AG04449 (cell line): ENCODE measurements around the gene SHISA5.

Source experiments
- CTCF ChIA-PET: fragments of 350-600 bp; formaldehyde crosslinking; extraction: SDS; loops from one replicate; lab custom pipeline; 2021; ENCODE audit warnings: antibody characterized with exemption; lab: Yijun Ruan, JAX
- POLR2A ChIA-PET: fragments of 400-600, 350-600 bp; formaldehyde crosslinking; extraction: SDS; loops from one replicate; lab custom pipeline; 2020; ENCODE audit warnings: antibody characterized with exemption, inconsistent platforms; lab: Yijun Ruan, JAX
- DNase-seq: peaks from one replicate; pipeline ENCODE4 v3.0.0-alpha.2; 2010; ENCODE audit warnings: low read depth, low spot score
- H3K4me3 ChIP-seq: 2 replicates; pipeline ENCODE4 v1.5.1; 2011; ENCODE audit warnings: low read depth, mild to moderate bottlenecking, control low read depth, low read length
- CTCF ChIP-seq: IDR thresholded peaks from one replicate; pipeline ENCODE4 v1.5.1; 2011; ENCODE audit warnings: mild to moderate bottlenecking, moderate library complexity, low read length, control low read depth, inconsistent platforms; ENCODE audit not compliant: insufficient read depth; ENCODE audit errors: missing control alignments

The SHISA5 gene

GRCh38 chr3:48528048-48528447 is 24.1 kb upstream of the SHISA5 start:
- no peak overlapping the region for H3K4me3 ChIP-seq
- no peak for TF ChIP-seq CTCF
- DNase-seq: no peak
- CTCF ChIA-PET: interaction anchor here (1.8 kb wide), 1 partner anchor 13 kb away, joined by 7 read pairs; no protein-coding TSS in a partner anchor
- POLR2A ChIA-PET: no interaction called here

DNA sequence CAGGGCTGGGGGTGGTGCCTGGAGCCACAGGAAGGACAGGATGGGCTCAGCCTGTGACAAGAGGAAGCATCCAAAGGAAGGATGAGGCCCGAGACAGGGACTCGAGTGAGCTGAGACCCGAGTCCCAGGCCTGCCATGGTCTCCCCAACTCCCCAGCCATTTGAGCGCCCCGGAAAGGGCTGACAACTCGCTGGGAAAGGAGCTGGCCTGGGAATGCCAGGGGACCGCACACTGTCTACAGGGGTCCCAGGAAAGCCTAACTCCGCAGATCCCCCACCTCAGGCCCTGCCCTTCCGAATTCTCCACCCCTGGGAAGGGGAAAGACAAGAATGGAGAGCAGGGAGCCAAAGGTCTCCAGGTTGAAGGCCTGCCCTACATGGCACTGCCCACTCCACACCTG is 21.0 kb upstream of the SHISA5 start:
- POLR2A ChIA-PET: no interaction called here
- CTCF ChIA-PET: no interaction called here
- TF ChIP-seq CTCF: no peak
- H3K4me3 ChIP-seq: no peak overlapping the region
- DNase-seq: no peak

- CTCF ChIA-PET: interaction anchor here (0.7 kb wide), 1 partner anchor 28 kb away, joined by 3 read pairs; no protein-coding TSS in a partner anchor
- POLR2A ChIA-PET: no interaction called here
- TF ChIP-seq CTCF: no peak
- no peak for DNase-seq
- no peak overlapping the region for H3K4me3 ChIP-seq
Measured at GRCh38 chr3:48521635-48522034, 17.7 kb upstream of the SHISA5 start.

DNA sequence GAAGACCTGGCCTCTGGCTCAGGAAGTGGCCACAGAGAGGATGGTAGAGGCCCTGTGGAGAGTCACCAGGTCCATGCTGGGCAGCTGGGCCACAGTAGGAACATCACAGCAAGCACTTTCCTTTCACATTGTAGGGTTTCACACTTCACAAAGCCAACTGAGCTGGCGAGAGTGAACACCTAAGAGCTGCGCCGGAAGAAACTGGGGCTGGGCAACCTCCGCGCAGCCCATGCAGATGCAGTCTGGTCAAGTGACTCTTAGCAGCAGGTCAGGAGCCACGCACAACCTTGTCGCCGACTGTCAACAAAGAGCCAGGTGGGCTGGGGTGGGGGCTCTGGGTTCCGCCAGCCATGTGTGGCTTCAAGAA is 15.3 kb upstream of the SHISA5 start:
- H3K4me3 ChIP-seq: no peak overlapping the region
- DNase-seq: no peak
- ChIA-PET CTCF (interaction anchor here (1.5 kb wide), 1 partner anchor 10 kb away, joined by 4 read pairs; no protein-coding TSS in a partner anchor), POLR2A (no interaction called here)
- no peak for TF ChIP-seq CTCF

DNA sequence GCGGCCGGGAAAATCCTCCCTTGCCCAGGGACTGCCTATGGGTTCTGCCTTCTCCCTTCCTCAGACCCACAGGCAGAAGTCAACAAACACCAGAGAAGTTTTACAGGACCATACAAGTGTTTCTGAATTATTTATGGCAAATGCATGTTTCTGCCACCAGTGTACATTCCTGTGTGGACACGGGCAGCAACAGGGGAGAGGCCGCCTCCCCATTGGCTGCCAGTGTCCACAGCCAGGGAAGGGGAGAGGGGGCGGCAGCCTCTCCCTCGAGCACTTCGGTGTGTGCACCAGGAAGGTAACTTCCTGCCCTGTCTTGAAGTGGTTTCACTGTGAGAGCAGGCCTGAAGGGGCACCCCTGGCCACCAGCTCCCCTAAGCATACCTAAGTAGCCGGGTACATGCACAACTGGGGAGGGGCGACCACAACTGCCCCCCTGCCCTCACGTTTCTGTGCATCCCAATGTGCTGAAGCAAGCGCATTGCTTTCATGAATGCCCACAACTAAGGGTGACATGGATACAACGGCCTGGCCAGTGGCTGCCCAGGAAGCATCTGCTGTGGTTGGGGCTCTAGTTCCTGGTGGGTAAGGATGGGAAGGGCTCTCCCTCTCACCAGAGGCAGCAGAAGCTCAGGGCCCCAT is 14.8 kb upstream of the SHISA5 start:
- CTCF ChIA-PET: no interaction called here
- POLR2A ChIA-PET: no interaction called here
- TF ChIP-seq CTCF: no peak
- no peak for DNase-seq
- H3K4me3 ChIP-seq: no peak overlapping the region

GRCh38 chr3:48518069-48518468 is 14.1 kb upstream of the SHISA5 start:
- CTCF ChIA-PET: no interaction called here
- H3K4me3 ChIP-seq: no peak overlapping the region
- TF ChIP-seq CTCF: no peak
- no peak for DNase-seq
- POLR2A ChIA-PET: no interaction called here
